ENCODE measurements around the gene DENND4A.
"Not testable (repeated sequence)": the region's sequence is repeated elsewhere in the genome, so short reads cannot be mapped to it uniquely, and the experiment has no call there.

The DENND4A gene

GRCh38 chr15:65751431-65751830 is 40.7 kb downstream of the DENND4A start:
- no peak for DNase-seq

DNA sequence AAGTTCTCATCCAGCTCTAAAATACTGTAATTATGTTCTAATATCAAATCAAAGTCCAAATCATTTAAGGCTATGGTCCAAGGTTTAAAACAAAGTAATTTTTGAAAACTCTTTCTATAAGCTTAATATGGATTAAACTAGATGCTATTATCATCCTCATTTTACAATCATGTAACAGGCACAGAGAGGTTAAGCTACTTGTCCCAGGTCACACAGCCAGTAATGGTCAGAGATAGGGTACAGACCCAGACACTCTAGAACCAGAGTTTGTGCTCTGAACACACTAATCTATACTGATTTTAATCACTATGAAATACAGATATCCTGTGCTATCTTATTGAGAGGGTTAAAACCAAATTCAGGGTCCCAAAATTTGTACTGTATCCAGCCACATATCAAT is 44.8 kb downstream of the DENND4A start:
- no peak for DNase-seq

DNA sequence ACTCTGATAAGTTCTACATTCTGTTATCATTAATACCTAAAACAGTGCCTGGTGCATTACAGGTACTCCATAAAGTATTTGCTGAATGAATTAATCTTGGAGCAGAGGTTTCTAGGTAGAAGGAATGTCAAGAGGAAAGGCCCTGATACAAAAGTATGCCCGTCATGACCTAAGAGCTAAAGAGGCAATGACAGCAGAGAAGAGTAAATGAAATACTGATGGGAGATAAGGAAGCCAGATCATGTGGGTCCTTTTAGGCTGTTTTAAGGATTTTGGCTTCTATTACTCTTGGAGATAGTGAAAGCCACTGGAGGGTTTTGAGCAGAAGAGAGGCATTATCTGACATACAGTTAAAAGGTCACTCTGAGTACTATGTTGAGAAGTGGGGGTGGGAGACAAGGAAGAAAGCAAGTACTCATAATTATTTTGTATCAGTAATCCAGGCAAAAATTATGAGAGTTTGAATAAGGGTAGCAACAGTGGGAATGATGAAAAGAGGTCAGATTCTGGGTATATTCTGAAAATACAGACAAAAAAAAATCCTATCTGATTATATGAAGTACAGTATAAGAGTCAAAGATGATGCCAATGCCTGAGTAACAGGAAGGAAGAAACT is 48.3 kb downstream of the DENND4A start:
- no peak for DNase-seq

- DNase-seq = no peak
These were observed 51.9 kb downstream of the DENND4A start for GRCh38 chr15:65740148-65740547.

GRCh38 chr15:65738649-65739048 is 53.4 kb downstream of the DENND4A start:
- no peak for DNase-seq

- DNase-seq = not testable (repeated sequence)
These were observed 58.5 kb downstream of the DENND4A start for GRCh38 chr15:65733599-65733998.

DNA sequence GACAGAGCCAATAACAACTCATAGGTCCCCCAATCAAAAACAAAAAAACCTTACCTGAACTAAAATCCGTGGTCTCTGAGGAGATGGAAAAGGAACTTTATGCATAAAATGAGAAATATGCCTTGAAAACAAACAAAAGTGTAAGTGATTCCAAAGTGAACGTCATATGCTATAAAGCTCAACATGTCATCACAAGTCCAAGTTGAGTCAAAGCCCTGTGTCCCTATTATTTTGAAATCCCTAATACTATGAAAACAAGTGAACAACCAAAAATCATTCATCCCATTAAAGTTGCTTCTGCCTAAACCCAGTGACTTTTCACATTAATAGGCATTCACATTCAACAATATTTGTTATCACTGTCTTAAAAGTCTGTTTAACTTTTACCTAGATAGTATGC is 59.4 kb downstream of the DENND4A start:
- DNase-seq = no peak

- DNase-seq = no peak
These were observed 60.2 kb downstream of the DENND4A start for GRCh38 chr15:65731926-65732325.

- no peak for DNase-seq
These were observed 61.4 kb downstream of the DENND4A start for GRCh38 chr15:65730549-65731172.

DNA sequence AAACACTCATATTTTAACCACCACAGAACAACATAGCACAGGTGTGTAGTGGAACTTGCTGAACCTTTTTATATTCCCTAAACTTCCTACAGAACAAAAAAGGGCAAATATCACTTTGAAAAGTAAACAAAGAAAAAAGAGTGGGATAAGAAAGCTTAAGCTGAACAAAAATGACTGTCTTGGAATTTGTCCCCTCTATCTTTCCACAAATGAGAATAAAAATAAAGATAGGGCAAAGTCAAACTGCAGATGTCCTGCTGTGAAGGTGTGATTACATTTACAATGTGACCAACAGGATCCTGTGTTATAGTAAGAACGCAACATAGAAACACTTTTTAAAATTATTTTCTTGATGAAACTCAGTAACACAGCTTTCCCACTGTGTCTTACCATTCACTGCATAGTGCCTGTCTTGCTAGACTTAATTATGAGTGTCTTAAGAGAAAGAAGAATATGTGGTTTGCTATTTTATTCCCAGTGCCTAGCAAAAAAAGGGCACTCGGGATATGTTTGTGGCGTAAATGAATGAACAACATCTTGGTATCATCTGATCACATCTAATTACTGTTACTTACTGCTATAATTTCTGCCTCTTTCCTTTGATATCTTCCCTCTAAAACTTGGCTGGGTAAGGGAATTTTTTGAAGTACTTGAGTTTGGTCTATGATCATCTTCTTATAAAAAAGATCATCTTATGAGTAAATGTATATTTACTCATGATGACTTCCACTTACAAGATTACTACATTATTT is 67.5 kb downstream of the DENND4A start:
- no peak for DNase-seq

DNA sequence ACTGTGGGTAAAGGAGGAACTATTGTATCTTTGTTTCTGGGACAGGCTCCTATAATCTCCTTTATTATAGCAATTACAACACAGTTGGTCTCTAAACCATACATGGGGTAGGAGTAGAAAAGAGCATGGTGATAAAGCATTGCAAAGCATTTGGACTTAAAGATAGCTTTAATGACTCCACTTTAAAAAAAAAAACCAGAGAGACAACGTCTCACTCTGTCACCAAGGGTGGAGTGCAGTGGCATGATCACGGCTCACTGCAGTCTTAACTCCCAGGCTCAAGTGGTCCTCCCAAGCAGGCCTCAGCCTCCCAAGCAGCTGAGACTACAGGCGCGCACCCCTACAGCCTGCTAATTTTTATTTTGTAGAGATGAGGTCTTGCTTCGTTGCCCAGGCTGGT is 68.2 kb downstream of the DENND4A start:
- DNase-seq = no peak

DNA sequence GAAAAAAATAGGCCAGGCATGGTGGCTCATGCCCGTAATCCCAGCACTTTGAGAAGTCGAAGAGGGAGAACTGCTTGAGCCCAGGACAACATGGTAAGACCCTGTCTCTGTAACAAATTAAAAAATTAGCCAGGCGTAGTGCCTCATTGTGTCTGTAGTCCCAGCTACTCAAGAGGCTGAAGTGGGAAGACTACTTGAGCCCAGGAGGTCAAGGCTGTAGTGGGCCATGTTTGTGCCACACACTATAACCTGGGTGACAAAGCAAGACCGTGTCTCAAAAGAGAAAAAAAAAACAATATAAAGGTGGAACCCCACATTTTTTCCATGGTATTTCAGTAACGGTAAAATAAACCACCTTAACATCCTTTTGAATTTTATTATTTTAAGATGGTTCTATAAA is 69.9 kb downstream of the DENND4A start:
- DNase-seq = no peak

- DNase-seq = no peak
These were observed 79.7 kb downstream of the DENND4A start for GRCh38 chr15:65712415-65712814.

GRCh38 chr15:65695081-65695480 is 97.0 kb downstream of the DENND4A start:
- DNase-seq = no peak

DNA sequence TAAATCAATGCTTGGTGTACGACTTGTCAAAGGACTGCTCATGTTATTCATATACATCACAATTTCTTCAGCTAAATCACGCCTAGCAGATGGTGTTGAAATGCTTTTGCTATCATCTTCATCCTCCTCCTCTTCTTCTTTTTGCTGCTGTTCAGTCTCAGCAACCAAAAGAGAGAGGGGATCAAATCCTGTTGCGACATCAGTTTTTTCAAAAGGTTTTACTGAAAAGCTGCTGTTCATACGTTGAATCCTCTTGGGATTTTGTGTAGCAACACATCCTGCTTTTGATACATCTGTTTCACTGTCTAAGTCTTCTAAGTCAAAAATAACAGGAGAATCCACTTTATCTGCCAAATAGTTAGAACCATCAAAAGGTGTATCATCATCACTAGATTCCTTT is 101.3 kb downstream of the DENND4A start:
- DNase-seq = no peak

DNA sequence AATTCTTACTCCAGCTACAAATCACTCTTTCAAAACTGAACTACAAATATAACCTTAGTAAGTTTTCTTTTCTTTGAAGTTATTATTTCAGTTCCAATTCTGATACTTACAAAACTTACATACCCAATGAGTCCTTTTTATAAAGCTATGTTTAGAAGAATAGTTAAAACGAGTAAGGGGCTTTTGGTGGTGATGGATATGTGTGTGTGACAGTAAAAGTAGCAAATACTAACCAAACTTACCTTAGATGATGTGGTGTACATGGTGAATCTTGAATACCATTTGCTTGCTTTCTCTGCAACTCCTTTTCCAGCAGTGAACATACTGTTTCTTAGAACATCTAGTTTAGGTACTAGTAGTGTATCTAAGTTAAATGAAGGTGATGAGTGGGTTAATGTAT is 101.9 kb downstream of the DENND4A start:
- no peak for DNase-seq

- DNase-seq = no peak
These were observed 103.6 kb downstream of the DENND4A start for GRCh38 chr15:65688462-65688861.

- no peak for DNase-seq
These were observed 109.6 kb downstream of the DENND4A start for GRCh38 chr15:65682404-65682911.

- DNase-seq = no peak
These were observed 111.5 kb downstream of the DENND4A start for GRCh38 chr15:65680544-65680943.

GRCh38 chr15:65676123-65676522 is 116.0 kb downstream of the DENND4A start:
- DNase-seq = no peak

DNA sequence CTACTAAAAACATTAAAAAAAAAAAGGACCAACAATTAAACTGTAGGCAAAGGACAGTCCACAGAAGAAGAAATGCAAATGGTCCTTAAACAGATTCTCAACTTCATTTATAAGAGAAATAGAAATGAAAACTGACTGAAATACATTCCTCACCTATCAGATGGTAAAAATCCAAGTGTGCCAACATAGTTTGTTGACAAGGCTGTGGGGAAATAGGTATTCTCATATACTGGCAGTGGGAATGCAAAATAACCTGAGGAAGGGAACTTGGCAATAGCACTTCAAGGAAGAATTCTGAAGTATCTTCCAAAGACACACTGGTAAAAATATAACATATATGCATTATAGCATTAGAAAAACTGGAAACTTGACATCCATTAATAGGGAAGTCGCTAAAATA is 116.5 kb downstream of the DENND4A start:
- DNase-seq = no peak

DNA sequence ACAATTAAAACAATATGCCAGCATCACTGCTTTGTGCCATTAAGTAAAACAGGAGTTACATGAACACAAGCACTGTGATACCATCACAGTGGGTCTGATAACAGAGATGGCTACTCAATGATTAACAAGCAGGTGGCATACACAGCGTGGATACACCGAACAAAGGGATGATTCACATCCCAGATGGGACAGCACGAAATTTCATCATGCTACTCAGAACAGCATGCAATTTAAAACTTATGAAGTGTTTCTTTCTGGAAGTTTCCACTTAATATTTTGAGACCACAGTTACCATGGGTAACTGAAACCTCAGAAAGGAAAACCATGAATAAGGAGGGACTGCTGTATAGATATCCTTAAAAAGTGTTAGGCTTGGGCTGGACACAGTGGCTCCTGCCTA is 125.8 kb downstream of the DENND4A start:
- DNase-seq = no peak

- no peak for DNase-seq
These were observed 128.6 kb downstream of the DENND4A start for GRCh38 chr15:65663521-65663920.

GRCh38 chr15:65660927-65661326 is 131.2 kb downstream of the DENND4A start:
- no peak for DNase-seq

Measured in stimulated activated CD4-positive, alpha-beta T cell treated with anti-CD3 and anti-CD28 coated beads, Interleukin-4, amount 100 ng/mL, for 24 hours (primary cell).